A673 (cell line): ENCODE measurements around the gene LENG8. TPM values are rescaled to one million over a fixed set of nuclear protein-coding genes. Genes with fewer than 3 reads are reported as not detected.
A peak's percentile ranks its signal among the peaks of the same experiment; 100 is the strongest.

Source experiments
- BruUV-seq: library from RNA; stranded (reverse); fragments of 400-500 nt; replicated peaks from 2 replicates; lab custom pipeline; 2021; lab: Mats Ljungman, UMichigan
- CTCF ChIA-PET: fragments of 300-600 bp; sonication (Branson Sonifier 250); formaldehyde crosslinking; loops from one replicate; lab custom pipeline; 2022; ENCODE audit warnings: antibody characterized with exemption; lab: Charles Lee
- POLR2A ChIA-PET: fragments of 300-600 bp; sonication (Branson Sonifier 250); formaldehyde crosslinking; loops from one replicate; lab custom pipeline; 2022; ENCODE audit warnings: antibody characterized with exemption; ENCODE audit not compliant: low non-redundant PET; lab: Charles Lee
- DNase-seq: peaks from one replicate; pipeline ENCODE4 v3.0.0-alpha.2; 2015; ENCODE audit warnings: low spot score
- H3K27ac ChIP-seq: fragments of 200-600 bp; sonication (generic); 2 replicates; pipeline ENCODE4 v1.5.1; 2016; ENCODE audit warnings: mixed run types, low read depth, mild to moderate bottlenecking, mixed read lengths, antibody characterized with exemption, low read length; ENCODE audit not compliant: poor library complexity, severe bottlenecking
- H3K27me3 ChIP-seq: fragments of 200-600 bp; sonication (generic); replicated peaks from 2 replicates; pipeline ENCODE4 v1.6.1; 2017; ENCODE audit warnings: mixed run types, low read depth, mild to moderate bottlenecking, mixed read lengths, antibody characterized with exemption, low read length; ENCODE audit not compliant: insufficient read depth, poor library complexity
- H3K36me3 ChIP-seq: fragments of 200-600 bp; sonication (generic); 2 replicates; pipeline ENCODE4 v1.6.1; 2016; ENCODE audit warnings: mixed run types, mild to moderate bottlenecking, mixed read lengths, antibody characterized with exemption, low read length; ENCODE audit not compliant: insufficient read depth, poor library complexity, severe bottlenecking
- H3K4me1 ChIP-seq: fragments of 200-600 bp; sonication (generic); 2 replicates; pipeline ENCODE4 v1.6.1; 2017; ENCODE audit warnings: mixed run types, mild to moderate bottlenecking, mixed read lengths, antibody characterized with exemption, low read length; ENCODE audit not compliant: insufficient read depth, poor library complexity, severe bottlenecking
- H3K4me3 ChIP-seq: fragments of 200-600 bp; sonication (generic); 2 replicates; pipeline ENCODE4 v1.5.1; 2016; ENCODE audit warnings: low read depth, mixed run types, mild to moderate bottlenecking, mixed read lengths, low read length; ENCODE audit not compliant: poor library complexity, severe bottlenecking
- H3K9me3 ChIP-seq: fragments of 200-600 bp; sonication (generic); 2 replicates; pipeline ENCODE4 v1.6.1; 2016; ENCODE audit warnings: mixed run types, low read depth, mild to moderate bottlenecking, mixed read lengths, antibody characterized with exemption, low read length; ENCODE audit not compliant: poor library complexity, severe bottlenecking
- EZH2 ChIP-seq: fragments of 200-600 bp; sonication (generic); IDR thresholded peaks from 2 replicates; pipeline ENCODE4 v1.6.1; 2017; ENCODE audit warnings: borderline replicate concordance, low read depth, mild to moderate bottlenecking, mixed read lengths, antibody characterized with exemption, low read length; ENCODE audit not compliant: poor library complexity, severe bottlenecking
- intact Hi-C: fragments of 100-400 bp; cut with micrococcal nuclease; formaldehyde crosslinking; loops from one replicate; pipeline ENCODE4 v1.10.0; 2022; ENCODE audit not compliant: unreplicated experiment
- total RNA-seq: library from RNA; stranded (reverse); gene quantifications from 2 replicates; pipeline ENCODE4 v1.2.3, GENCODE V29; 2021
- TF ChIP-seq, protein P1 (sequence below): fragments of 300-800, 200-600 bp; sonication (generic); conservative IDR thresholded peaks from 2 replicates; pipeline ENCODE4 v1.5.1; 2017; ENCODE audit warnings: low read depth, mild to moderate bottlenecking, antibody characterized with exemption, low read length, moderate library complexity, mixed read lengths

Gene LENG8
- total RNA-seq, 1 experiment from 2014 or later, result 129 TPM

DNA sequence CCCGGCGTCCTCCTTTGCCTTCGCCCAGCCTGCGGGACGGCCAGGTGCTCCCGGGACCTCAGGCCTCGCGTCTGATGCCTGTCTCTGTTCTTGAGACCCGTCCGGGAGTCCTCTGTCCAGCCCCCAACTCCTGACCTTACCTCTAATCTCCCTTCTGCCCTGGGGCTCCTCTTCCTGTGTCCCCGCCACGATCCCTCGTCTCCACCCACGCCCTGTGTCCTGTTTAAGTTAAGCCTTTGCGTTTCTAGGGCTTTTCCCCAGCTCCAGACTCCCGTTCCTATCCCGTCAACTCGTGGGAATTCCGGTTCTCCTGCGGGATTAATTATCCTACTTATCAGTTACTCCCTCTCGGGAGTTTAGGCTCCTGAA, 686 bp downstream of the LENG8 start:
- Histone ChIP-seq H3K27me3 (no peaks in the 10 kb centered on the region), H3K4me1 (peaks cover 14% of the 10 kb centered on the region), H3K27ac (peak overlapping the region; percentile 98), H3K36me3 (peaks cover 50% of the 10 kb centered on the region), H3K9me3 (no peaks in the 10 kb centered on the region), H3K4me3 (peak overlapping the region; percentile 85)
- DNase-seq, result no peak
- CTCF ChIA-PET, result no interaction called here
- POLR2A ChIA-PET, result interaction anchor here (0.5 kb wide), 1 partner anchor 12 kb away, joined by 12 read pairs; no protein-coding TSS in a partner anchor
- BruUV-seq, result no TSS peak
- intact Hi-C loops, result no loop called here
- TF ChIP-seq EZH2, result no peak
- TF ChIP-seq, protein P1, sequence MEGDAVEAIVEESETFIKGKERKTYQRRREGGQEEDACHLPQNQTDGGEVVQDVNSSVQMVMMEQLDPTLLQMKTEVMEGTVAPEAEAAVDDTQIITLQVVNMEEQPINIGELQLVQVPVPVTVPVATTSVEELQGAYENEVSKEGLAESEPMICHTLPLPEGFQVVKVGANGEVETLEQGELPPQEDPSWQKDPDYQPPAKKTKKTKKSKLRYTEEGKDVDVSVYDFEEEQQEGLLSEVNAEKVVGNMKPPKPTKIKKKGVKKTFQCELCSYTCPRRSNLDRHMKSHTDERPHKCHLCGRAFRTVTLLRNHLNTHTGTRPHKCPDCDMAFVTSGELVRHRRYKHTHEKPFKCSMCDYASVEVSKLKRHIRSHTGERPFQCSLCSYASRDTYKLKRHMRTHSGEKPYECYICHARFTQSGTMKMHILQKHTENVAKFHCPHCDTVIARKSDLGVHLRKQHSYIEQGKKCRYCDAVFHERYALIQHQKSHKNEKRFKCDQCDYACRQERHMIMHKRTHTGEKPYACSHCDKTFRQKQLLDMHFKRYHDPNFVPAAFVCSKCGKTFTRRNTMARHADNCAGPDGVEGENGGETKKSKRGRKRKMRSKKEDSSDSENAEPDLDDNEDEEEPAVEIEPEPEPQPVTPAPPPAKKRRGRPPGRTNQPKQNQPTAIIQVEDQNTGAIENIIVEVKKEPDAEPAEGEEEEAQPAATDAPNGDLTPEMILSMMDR, result no peak

DNA sequence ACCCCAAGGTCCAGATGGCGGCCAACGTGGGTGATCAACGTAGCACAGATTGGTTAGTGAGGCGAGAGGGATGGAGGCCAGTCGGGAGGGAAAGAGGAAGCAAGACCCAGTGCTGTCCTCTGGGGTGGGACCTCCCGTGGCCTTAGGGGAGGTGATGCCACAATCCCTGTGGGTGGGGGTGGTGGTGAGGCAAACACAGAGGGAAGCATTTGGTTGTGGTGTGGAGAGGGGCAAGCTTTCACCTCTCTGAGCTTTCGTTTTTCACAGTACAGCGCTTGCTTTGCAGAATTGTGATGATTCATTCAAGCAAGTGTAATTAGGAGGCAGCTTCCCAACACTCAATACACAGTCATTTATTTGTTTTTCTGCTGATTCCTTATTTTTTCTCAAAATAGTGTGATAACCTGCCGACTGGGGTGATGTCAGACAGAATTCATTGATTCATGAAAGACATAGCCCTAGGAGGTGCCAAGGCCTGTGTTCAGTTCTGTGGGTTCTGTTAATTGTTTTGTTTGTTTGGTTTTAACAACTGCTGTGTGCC, 2.4 kb downstream of the LENG8 start:
- POLR2A ChIA-PET, result no interaction called here
- Histone ChIP-seq H3K27ac (peak overlapping the region; percentile 45), H3K36me3 (peaks cover 57% of the 10 kb centered on the region), H3K4me1 (peaks cover 14% of the 10 kb centered on the region), H3K9me3 (no peaks in the 10 kb centered on the region), H3K27me3 (no peaks in the 10 kb centered on the region), H3K4me3 (no peak overlapping the region)
- no peak for DNase-seq
- BruUV-seq, result no TSS peak
- intact Hi-C loops, result no loop called here
- CTCF ChIA-PET, result no interaction called here
- no peak for TF ChIP-seq EZH2
- TF ChIP-seq, protein P1, result no peak

DNA sequence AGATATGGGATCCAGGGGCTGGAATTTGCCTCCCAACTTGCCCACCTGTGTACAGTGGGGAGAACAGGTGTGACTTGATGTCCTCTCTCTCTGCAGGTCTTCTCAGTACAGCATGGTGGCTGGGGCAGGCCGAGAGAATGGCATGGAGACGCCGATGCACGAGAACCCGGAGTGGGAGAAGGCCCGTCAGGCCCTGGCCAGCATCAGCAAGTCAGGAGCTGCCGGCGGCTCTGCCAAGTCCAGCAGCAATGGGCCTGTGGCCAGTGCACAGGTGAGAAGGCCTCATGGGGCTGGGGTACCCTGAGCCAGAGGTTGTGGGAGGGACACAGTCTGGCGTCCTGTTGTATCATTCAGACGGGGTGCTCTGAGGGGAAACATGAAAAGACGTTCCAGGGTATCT, 3.0 kb downstream of the LENG8 start:
- H3K36me3 ChIP-seq, result peaks cover 63% of the 10 kb centered on the region
- BruUV-seq, result no TSS peak
- ChIA-PET POLR2A (no interaction called here), CTCF (no interaction called here)
- DNase-seq, result no peak
- intact Hi-C loops, result no loop called here
- TF ChIP-seq, protein P1, result no peak
- TF ChIP-seq EZH2, result no peak
- no peak overlapping the region for H3K27ac ChIP-seq
- peaks cover 14% of the 10 kb centered on the region for H3K4me1 ChIP-seq
- no peaks in the 10 kb centered on the region for H3K9me3 ChIP-seq
- H3K27me3 ChIP-seq, result no peaks in the 10 kb centered on the region
- no peak overlapping the region for H3K4me3 ChIP-seq
